Measurements from ENCODE around the gene C4orf50. TPM values are rescaled to one million over a fixed set of nuclear protein-coding genes. Genes with fewer than 3 reads are reported as not detected.

The C4orf50 gene
- total and polyA plus RNA-seq, 2 of the 8 experiments (the other 6 are each of a cell fraction or from before 2014, with no cell fraction given): 0.08 to 0.22 TPM

- H4K91ac ChIP-seq (replicated peaks; ENCODE audit: insufficient read length, low read length): no peak overlapping the region
- no peak overlapping the region for H2BK15ac ChIP-seq (ENCODE audit: low read length)
- H3K9me3 ChIP-seq (ENCODE audit: insufficient read depth in 2 of 2, low read depth in 1 of 2, low read length in 1 of 2): no peaks in the 10 kb centered on the region
- H2AK5ac ChIP-seq (ENCODE audit: low read depth, low read length): no peak overlapping the region
- no peak overlapping the region for H3K9ac ChIP-seq (replicated peaks in 1 of 4; ENCODE audit: extremely low read depth in 1 of 4, low read depth in 3 of 4, low read length in 3 of 4)
- H2BK20ac ChIP-seq (ENCODE audit: low read length): no peak overlapping the region
- no peak overlapping the region for H3K18ac ChIP-seq (ENCODE audit: extremely low read depth, low read length)
- 87% methylated on average over 7 of the region's 7 CpGs; no CpG with 5 or more reads in 1 of the 2 experiments for WGBS, 2 experiments (ENCODE audit: extremely low coverage in 1 of 2, insufficient coverage in 1 of 2, insufficient read length in 1 of 2, insufficient replicate concordance in 2 of 2, low coverage in 1 of 2, low lambda C conversion rate in 2 of 2, missing lambda C conversion rate in 1 of 2)
- H4K20me1 ChIP-seq (replicated peaks in 1 of 2; ENCODE audit: control insufficient read depth in 1 of 2, insufficient read depth in 2 of 2, low read length in 2 of 2): no peaks in the 10 kb centered on the region
- FAIRE-seq (no peak), DNase-seq (ENCODE audit: low read depth in 1 of 2, low spot score in 2 of 2) (no peak)
- no peak overlapping the region for H4K5ac ChIP-seq (ENCODE audit: insufficient read length, low read depth, low read length)
- no peak overlapping the region for H3K23ac ChIP-seq (ENCODE audit: insufficient read length)
- no peaks in the 10 kb centered on the region for H3K23me2 ChIP-seq (ENCODE audit: low read depth, low read length)
- no peak overlapping the region for H3K14ac ChIP-seq (ENCODE audit: insufficient read length)
- H2AFZ ChIP-seq (ENCODE audit: low read length): no peak overlapping the region
- POLR2A ChIA-PET (ENCODE audit: partially characterized antibody): no interaction called here
- no peaks in the 10 kb centered on the region for H3K79me2 ChIP-seq (ENCODE audit: control insufficient read depth in 1 of 2, insufficient read depth in 2 of 2, low read length in 2 of 2)
- no peaks in the 10 kb centered on the region for H3K79me1 ChIP-seq (ENCODE audit: low read depth, low read length)
- CTCF ChIA-PET (ENCODE audit: partially characterized antibody): interaction anchor here (1.1 to 4.5 kb wide), 5 partner anchors 13 to 191 kb away, joined by 3 to 17 read pairs (median 6); no protein-coding TSS in a partner anchor
- H2BK120ac ChIP-seq (replicated peaks; ENCODE audit: low read depth, low read length): no peak overlapping the region
- no peaks in the 10 kb centered on the region for H3K36me3 ChIP-seq (ENCODE audit: control insufficient read depth in 2 of 4, insufficient read depth in 4 of 4, low read length in 3 of 4)
- H3K27me3 ChIP-seq (replicated peaks in 1 of 4; ENCODE audit: control insufficient read depth in 3 of 4, extremely low read depth in 1 of 4, insufficient read depth in 3 of 4, low read length in 3 of 4): no peaks in the 10 kb centered on the region; a peak in 2 of 7 replicates
- H2BK12ac ChIP-seq (ENCODE audit: low read depth, low read length): no peak overlapping the region
- no peak overlapping the region for H2BK5ac ChIP-seq (ENCODE audit: low read depth, low read length)
- H3K4me3 ChIP-seq (ENCODE audit: extremely low read depth in 1 of 4, insufficient read depth in 2 of 4, low read depth in 3 of 4, low read length in 4 of 4): no peak overlapping the region
- no peak overlapping the region for H3K56ac ChIP-seq (replicated peaks; ENCODE audit: insufficient read length, low read depth, low read length)
- no peaks in the 10 kb centered on the region for H3K4me1 ChIP-seq (replicated peaks in 1 of 4; ENCODE audit: control insufficient read depth in 3 of 4, insufficient read depth in 4 of 4, low read length in 3 of 4)
- H3K4ac ChIP-seq (replicated peaks; ENCODE audit: insufficient read length, low read depth, low read length): no peak overlapping the region
- no peak overlapping the region for H3K27ac ChIP-seq (ENCODE audit: low read depth, low read length)
- no peak overlapping the region for H4K8ac ChIP-seq (ENCODE audit: extremely low read depth, insufficient read depth, low read length)
- no peak overlapping the region for H3K4me2 ChIP-seq (ENCODE audit: insufficient read depth in 1 of 2, low read depth in 2 of 2, low read length in 2 of 2)
Observed at GRCh38 chr4:6059375-6059805, 41.2 kb upstream of the C4orf50 start.

All from H1 (cell line).